SH-SY5Y (cell line): Measurements from ENCODE around the gene SLC22A8.

Experiments used
- GATA2 ChIP-seq: IDR thresholded peaks from 2 replicates; pipeline ENCODE4 v1.6.1; 2011; ENCODE audit warnings: mild to moderate bottlenecking, low read depth, low read length
- GATA3 ChIP-seq: IDR thresholded peaks from 2 replicates; pipeline ENCODE4 v1.6.1; 2011; ENCODE audit warnings: low read depth, mild to moderate bottlenecking, low read length, moderate library complexity

GRCh38 chr11:62984451-62984991 is 31.1 kb downstream of the SLC22A8 start, which contains the start of gene SLC22A6:
- TF ChIP-seq GATA2, result no peak
- TF ChIP-seq GATA3, result no peak
